GM21619 (cell line): ENCODE results near the gene VCY1B.
"Not testable (repeated sequence)": the region's sequence is repeated elsewhere in the genome, so short reads cannot be mapped to it uniquely, and the experiment has no call there.

Experiments used
- ATAC-seq: cut with Tn5 transposase; IDR thresholded peaks from one replicate; pipeline ENCODE4 v1.9.1; 2021; ENCODE audit not compliant: unreplicated experiment

VCY1B gene

GRCh38 chrY:14055927-14056326, at the start of gene VCY1B:
Gene VCY1B, plus strand, starts transcription at chrY:14056227. Its CDS starts 63 bp downstream, at chrY:14056290.
- ATAC-seq, result not testable (repeated sequence)

- not testable (repeated sequence) for ATAC-seq
These were observed 44.1 kb upstream of the VCY1B start for GRCh38 chrY:14011916-14012315.

GRCh38 chrY:14030395-14030794, 25.6 kb upstream of the VCY1B start:
- ATAC-seq, result not testable (repeated sequence)

- no peak for ATAC-seq
These were observed 29.9 kb downstream of the VCY1B start for GRCh38 chrY:14085877-14086276.
